SU-DHL-6 (cell line): ENCODE measurements around the gene ZNF592.

Experiments used
- H2AFZ ChIP-seq: fragments of 200-600 bp; sonication (generic); 2 replicates; pipeline ENCODE4 v1.6.1; 2014; ENCODE audit warnings: low read depth, mild to moderate bottlenecking, moderate library complexity, mixed read lengths, antibody characterized with exemption, low read length; ENCODE audit not compliant: severe bottlenecking
- H3F3A ChIP-seq: fragments of 200-600 bp; shearing (Covaris generic); 2 replicates; pipeline ENCODE4 v1.6.0; 2016; ENCODE audit warnings: antibody characterized with exemption, mild to moderate bottlenecking; ENCODE audit not compliant: insufficient read depth
- H3K27ac ChIP-seq: fragments of 200-600 bp; sonication (generic); 2 replicates; pipeline ENCODE4 v1.5.1; 2016; ENCODE audit warnings: low read depth, mild to moderate bottlenecking, low read length, moderate library complexity, mixed read lengths
- H3K27me3 ChIP-seq: fragments of 200-600 bp; sonication (generic), shearing (Covaris generic); 2 replicates; pipeline ENCODE4 v1.6.0; 2014; ENCODE audit warnings: mild to moderate bottlenecking, low read length
- H3K36me3 ChIP-seq: fragments of 200-600 bp; sonication (generic); 2 replicates; pipeline ENCODE4 v1.6.1; 2014; ENCODE audit warnings: mild to moderate bottlenecking, low read length, mixed read lengths
- H3K4me2 ChIP-seq: fragments of 300-600, 200-600 bp; shearing (Covaris generic), sonication (generic); 2 replicates; pipeline ENCODE4 v1.6.0; 2014; ENCODE audit warnings: low read length, low read depth, mild to moderate bottlenecking; ENCODE audit not compliant: poor library complexity, severe bottlenecking
- H3K4me3 ChIP-seq: fragments of 200-600 bp; sonication (generic); 2 replicates; pipeline ENCODE4 v1.5.1; 2014; ENCODE audit warnings: antibody characterized with exemption, low read length, mild to moderate bottlenecking, mixed read lengths; ENCODE audit not compliant: insufficient read depth, poor library complexity, severe bottlenecking
- H3K79me2 ChIP-seq: fragments of 200-600 bp; sonication (generic); 2 replicates; pipeline ENCODE4 v1.6.1; 2014; ENCODE audit warnings: mild to moderate bottlenecking, low read length, moderate library complexity; ENCODE audit not compliant: insufficient read depth
- H3K9ac ChIP-seq: fragments of 200-600 bp; sonication (generic); 2 replicates; pipeline ENCODE4 v1.7.0; 2014; ENCODE audit warnings: mild to moderate bottlenecking, low read length
- H3K9me2 ChIP-seq: fragments of 200-600 bp; sonication (generic); replicated peaks from 2 replicates; pipeline ENCODE4 v1.6.1; 2014; ENCODE audit warnings: low read length; ENCODE audit not compliant: insufficient read depth
- H3K9me3 ChIP-seq: fragments of 200-600 bp; sonication (generic); 2 replicates; pipeline ENCODE4 v1.6.1; 2014; ENCODE audit warnings: low read length, mixed read lengths; ENCODE audit not compliant: insufficient read depth
- H4K20me1 ChIP-seq: fragments of 200-600 bp; sonication (generic); 2 replicates; pipeline ENCODE4 v1.6.1; 2014; ENCODE audit warnings: low read depth, mild to moderate bottlenecking, antibody characterized with exemption, low read length, moderate library complexity, mixed read lengths
- EZH2phosphoT487 ChIP-seq: fragments of 200-600 bp; sonication (generic), shearing (Covaris generic); conservative IDR thresholded peaks from 2 replicates; pipeline ENCODE4 v1.6.1; 2018; ENCODE audit warnings: mild to moderate bottlenecking, antibody characterized with exemption, low read length, moderate library complexity, mixed read lengths
- TF ChIP-seq, protein P1 (sequence below): fragments of 200-600 bp; sonication (generic); IDR thresholded peaks from one replicate; pipeline ENCODE4 v1.5.1; 2017; ENCODE audit warnings: antibody characterized with exemption, mild to moderate bottlenecking, low read length, moderate library complexity; ENCODE audit not compliant: insufficient read depth, poor library complexity, severe bottlenecking

Gene ZNF592

GRCh38 chr15:84780492-84780891 lies 32.1 kb downstream of the ZNF592 start:
- H3K9me3 ChIP-seq = no peaks in the 10 kb centered on the region
- H4K20me1 ChIP-seq = no peaks in the 10 kb centered on the region
- no peaks in the 10 kb centered on the region for H3K9me2 ChIP-seq
- TF ChIP-seq, protein P1, sequence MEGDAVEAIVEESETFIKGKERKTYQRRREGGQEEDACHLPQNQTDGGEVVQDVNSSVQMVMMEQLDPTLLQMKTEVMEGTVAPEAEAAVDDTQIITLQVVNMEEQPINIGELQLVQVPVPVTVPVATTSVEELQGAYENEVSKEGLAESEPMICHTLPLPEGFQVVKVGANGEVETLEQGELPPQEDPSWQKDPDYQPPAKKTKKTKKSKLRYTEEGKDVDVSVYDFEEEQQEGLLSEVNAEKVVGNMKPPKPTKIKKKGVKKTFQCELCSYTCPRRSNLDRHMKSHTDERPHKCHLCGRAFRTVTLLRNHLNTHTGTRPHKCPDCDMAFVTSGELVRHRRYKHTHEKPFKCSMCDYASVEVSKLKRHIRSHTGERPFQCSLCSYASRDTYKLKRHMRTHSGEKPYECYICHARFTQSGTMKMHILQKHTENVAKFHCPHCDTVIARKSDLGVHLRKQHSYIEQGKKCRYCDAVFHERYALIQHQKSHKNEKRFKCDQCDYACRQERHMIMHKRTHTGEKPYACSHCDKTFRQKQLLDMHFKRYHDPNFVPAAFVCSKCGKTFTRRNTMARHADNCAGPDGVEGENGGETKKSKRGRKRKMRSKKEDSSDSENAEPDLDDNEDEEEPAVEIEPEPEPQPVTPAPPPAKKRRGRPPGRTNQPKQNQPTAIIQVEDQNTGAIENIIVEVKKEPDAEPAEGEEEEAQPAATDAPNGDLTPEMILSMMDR = no peak
- TF ChIP-seq EZH2phosphoT487 = no peak
- H3K79me2 ChIP-seq = peaks cover 41% of the 10 kb centered on the region
- no peak overlapping the region for H3K27ac ChIP-seq
- no peaks in the 10 kb centered on the region for H3K27me3 ChIP-seq
- H2AFZ ChIP-seq = no peak overlapping the region
- H3F3A ChIP-seq = no peaks in the 10 kb centered on the region
- H3K9ac ChIP-seq = no peak overlapping the region
- no peak overlapping the region for H3K4me2 ChIP-seq
- H3K36me3 ChIP-seq = peaks cover 13% of the 10 kb centered on the region
- H3K4me3 ChIP-seq = no peak overlapping the region

- H3F3A ChIP-seq = no peaks in the 10 kb centered on the region
- no peak overlapping the region for H3K4me2 ChIP-seq
- H3K36me3 ChIP-seq = peaks cover 13% of the 10 kb centered on the region
- peaks cover 41% of the 10 kb centered on the region for H3K79me2 ChIP-seq
- H3K4me3 ChIP-seq = no peak overlapping the region
- H4K20me1 ChIP-seq = no peaks in the 10 kb centered on the region
- no peak overlapping the region for H2AFZ ChIP-seq
- H3K27me3 ChIP-seq = no peaks in the 10 kb centered on the region
- H3K27ac ChIP-seq = no peak overlapping the region
- TF ChIP-seq EZH2phosphoT487 = no peak
- TF ChIP-seq, protein P1 = no peak
- H3K9ac ChIP-seq = no peak overlapping the region
- H3K9me2 ChIP-seq = no peaks in the 10 kb centered on the region
- H3K9me3 ChIP-seq = no peaks in the 10 kb centered on the region
Measured at GRCh38 chr15:84781495-84781894, 33.1 kb downstream of the ZNF592 start.

- Histone ChIP-seq H3K4me3 (no peak overlapping the region), H3K9me3 (no peaks in the 10 kb centered on the region), H2AFZ (no peak overlapping the region), H3K36me3 (peaks cover 13% of the 10 kb centered on the region), H3K9ac (no peak overlapping the region), H3K27ac (no peak overlapping the region), H3K9me2 (no peaks in the 10 kb centered on the region), H3K79me2 (peaks cover 43% of the 10 kb centered on the region), H3F3A (no peaks in the 10 kb centered on the region), H3K27me3 (no peaks in the 10 kb centered on the region), H4K20me1 (no peaks in the 10 kb centered on the region), H3K4me2 (no peak overlapping the region)
- TF ChIP-seq EZH2phosphoT487 = no peak
- TF ChIP-seq, protein P1 = no peak
Measured at GRCh38 chr15:84782346-84782745, 34.0 kb downstream of the ZNF592 start.
